HCT116 (cell line): Measurements from ENCODE around the gene ATRN. TPM values are rescaled to one million over a fixed set of nuclear protein-coding genes. Genes with fewer than 3 reads are reported as not detected.
"Not testable (repeated sequence)": the region's sequence is repeated elsewhere in the genome, so short reads cannot be mapped to it uniquely, and the experiment has no call there.

Experiments used
- ATAC-seq: fragments of 200-7000 bp; cut with Tn5 transposase; 2 replicates; pipeline ENCODE4 v1.9.1; 2020; ENCODE audit warnings: mild to moderate bottlenecking, moderate library complexity
- BruUV-seq: library from RNA; stranded (reverse); fragments of 400-500 nt; replicated peaks from 2 replicates; lab custom pipeline; 2021; lab: Mats Ljungman, UMichigan
- CTCF ChIA-PET: fragments of 300-600 bp; sonication (Branson Sonifier 250); formaldehyde crosslinking; loops from one replicate; lab custom pipeline; 2021; ENCODE audit warnings: antibody characterized with exemption; lab: Charles Lee
- POLR2A ChIA-PET: fragments of 300-600, 350-600 bp; sonication (Branson Sonifier 250); formaldehyde crosslinking; loops from one replicate; lab custom pipeline; 2021; ENCODE audit warnings: antibody characterized with exemption; lab: Charles Lee
- RAD21 ChIA-PET, 2 experiments: fragments of 300-600 bp; sonication (Branson Sonifier 250); formaldehyde crosslinking; loops; one replicate each; lab custom pipeline; 2023; ENCODE audit warnings: low total read pairs in 2 of 2; ENCODE audit not compliant: uncharacterized antibody in 2 of 2, unreplicated experiment in 2 of 2, low non-redundant PET in 1 of 2; lab: Charles Lee
- DNase-seq: peaks from one replicate; pipeline ENCODE4 v3.0.0-alpha.2; 2010; ENCODE audit warnings: low read depth, low spot score
- H2AFZ ChIP-seq: fragments of 200-600 bp; shearing (Covaris generic), sonication (generic); 2 replicates; pipeline ENCODE4 v1.6.1; 2017; ENCODE audit warnings: low read depth, mixed run types, mixed read lengths, antibody characterized with exemption, low read length; ENCODE audit not compliant: poor library complexity, severe bottlenecking
- H3K27ac ChIP-seq: 2 replicates; pipeline ENCODE4 v1.5.1; 2012; ENCODE audit warnings: low read depth, low read length
- H3K27me3 ChIP-seq: fragments of 200-600 bp; sonication (generic); 2 replicates; pipeline ENCODE4 v1.6.1; 2016; ENCODE audit warnings: mixed run types, low read length, mixed read lengths; ENCODE audit not compliant: insufficient read depth
- H3K36me3 ChIP-seq, 2 experiments: fragments of 200-500 bp in 1 of 2; fragments of 200-600 bp in 1 of 2; sonication (Bioruptor generic) in 1 of 2; sonication (generic) in 1 of 2; 2 replicates each; pipeline versions ENCODE4 v1.5.1 to v1.6.1; 2014 to 2016; ENCODE audit warnings: low read length in 2 of 2, inconsistent platforms in 1 of 2, mixed read lengths in 1 of 2, mixed run types in 1 of 2; ENCODE audit not compliant: insufficient read depth in 2 of 2, control insufficient read depth in 1 of 2
- H3K4me1 ChIP-seq, 2 experiments: fragments of 200-600 bp in 1 of 2; sonication (generic) in 1 of 2; 2 replicates each; pipeline versions ENCODE4 v1.5.1 to v1.6.1; 2012 to 2017; ENCODE audit warnings: low read length in 2 of 2, inconsistent platforms in 1 of 2, mild to moderate bottlenecking in 1 of 2, mixed read lengths in 1 of 2, mixed run types in 1 of 2, moderate library complexity in 1 of 2; ENCODE audit not compliant: insufficient read depth in 2 of 2, control insufficient read depth in 1 of 2
- H3K4me2 ChIP-seq: fragments of 200-600 bp; sonication (generic); 2 replicates; pipeline ENCODE4 v1.6.1; 2017; ENCODE audit warnings: mixed run types, low read length, mixed read lengths
- H3K4me3 ChIP-seq, 2 experiments: fragments of 200-600 bp in 1 of 2; sonication (generic) in 1 of 2; replicated peaks in 1 of 2; 2 replicates each; pipeline ENCODE4 v1.5.1; 2011 to 2016; ENCODE audit warnings: low read length in 2 of 2, control low read depth in 1 of 2, low read depth in 1 of 2, mild to moderate bottlenecking in 1 of 2, mixed read lengths in 1 of 2, mixed run types in 1 of 2
- H3K79me2 ChIP-seq: fragments of 200-600 bp; sonication (generic); 2 replicates; pipeline ENCODE4 v1.6.1; 2017; ENCODE audit warnings: mild to moderate bottlenecking, mixed run types, low read length, moderate library complexity, mixed read lengths; ENCODE audit not compliant: insufficient read depth
- H3K9ac ChIP-seq: fragments of 200-600 bp; sonication (generic); 2 replicates; pipeline ENCODE4 v1.6.1; 2016; ENCODE audit warnings: low read length, mixed read lengths
- H3K9me2 ChIP-seq: fragments of 200-600 bp; sonication (generic), shearing (Covaris generic); 2 replicates; pipeline ENCODE4 v1.6.1; 2017; ENCODE audit warnings: mixed run types, mild to moderate bottlenecking, moderate library complexity; ENCODE audit not compliant: insufficient read depth
- H3K9me3 ChIP-seq, 2 experiments: fragments of 200-500 bp in 1 of 2; fragments of 200-600 bp in 1 of 2; sonication (Bioruptor generic) in 1 of 2; sonication (generic) in 1 of 2; 2 replicates each; pipeline ENCODE4 v1.6.1; 2014 to 2017; ENCODE audit warnings: low read length in 2 of 2, mixed read lengths in 2 of 2, inconsistent platforms in 1 of 2, low read depth in 1 of 2, mild to moderate bottlenecking in 1 of 2, mixed run types in 1 of 2, moderate library complexity in 1 of 2; ENCODE audit not compliant: control insufficient read depth in 1 of 2, insufficient read depth in 1 of 2
- H4K20me1 ChIP-seq: fragments of 200-600 bp; sonication (generic), shearing (Covaris generic); 2 replicates; pipeline ENCODE4 v1.6.1; 2017; ENCODE audit warnings: mixed run types, mild to moderate bottlenecking, moderate library complexity; ENCODE audit not compliant: insufficient read depth
- CBX3 ChIP-seq: IDR thresholded peaks from 2 replicates; pipeline ENCODE4 v1.6.1; 2012; ENCODE audit warnings: low read depth
- CEBPB ChIP-seq: IDR thresholded peaks from 2 replicates; pipeline ENCODE4 v1.6.1; 2012; ENCODE audit warnings: low read depth
- CTCF ChIP-seq, 3 experiments: fragments of 200-600 bp in 1 of 3; sonication (generic) in 1 of 3; IDR thresholded peaks in 2 of 3; conservative IDR thresholded peaks in 1 of 3; 2 replicates each; pipeline ENCODE4 v1.5.1; 2012 to 2017; ENCODE audit warnings: low read depth in 2 of 3, low read length in 2 of 3, antibody characterized with exemption in 1 of 3, borderline replicate concordance in 1 of 3, control low read depth in 1 of 3, mild to moderate bottlenecking in 1 of 3, mixed read lengths in 1 of 3, mixed run types in 1 of 3, moderate library complexity in 1 of 3; ENCODE audit not compliant: insufficient read depth in 1 of 3
- EGR1 ChIP-seq: IDR thresholded peaks from 2 replicates; pipeline ENCODE4 v1.6.1; 2012; ENCODE audit warnings: low read depth
- EZH2 ChIP-seq: fragments of 200-600 bp; sonication (generic); IDR thresholded peaks from 2 replicates; pipeline ENCODE4 v1.6.1; 2017; ENCODE audit warnings: antibody characterized with exemption, mixed run types
- FOSL1 ChIP-seq: IDR thresholded peaks from 2 replicates; pipeline ENCODE4 v1.6.1; 2012; ENCODE audit warnings: low read depth
- JUND ChIP-seq: IDR thresholded peaks from 2 replicates; pipeline ENCODE4 v1.6.1; 2012
- POLR2AphosphoS5 ChIP-seq: IDR thresholded peaks from 2 replicates; pipeline ENCODE4 v1.6.1; 2011; ENCODE audit warnings: mild to moderate bottlenecking, low read depth, low read length, moderate library complexity
- SIN3A ChIP-seq: IDR thresholded peaks from 2 replicates; pipeline ENCODE4 v1.6.1; 2012; ENCODE audit warnings: low read depth
- SP1 ChIP-seq: IDR thresholded peaks from 2 replicates; pipeline ENCODE4 v1.6.1; 2012; ENCODE audit warnings: low read depth
- SRF ChIP-seq: IDR thresholded peaks from 2 replicates; pipeline ENCODE4 v1.6.1; 2012; ENCODE audit warnings: low read depth
- YY1 ChIP-seq: IDR thresholded peaks from 2 replicates; pipeline ENCODE4 v1.6.1; 2011; ENCODE audit warnings: low read length, low read depth, moderate library complexity, mild to moderate bottlenecking; ENCODE audit not compliant: insufficient replicate concordance; ENCODE audit errors: extremely low read depth
- ZFX ChIP-seq: fragments of 450-650 bp; IDR thresholded peaks from 2 replicates; pipeline ENCODE4 v1.6.1; 2017
- intact Hi-C: fragments of 100-400 bp; cut with micrococcal nuclease; formaldehyde crosslinking; loops from 2 replicates; pipeline ENCODE4 v1.10.0; 2022
- total RNA-seq: library from RNA; stranded (reverse); gene quantifications from one replicate; pipeline ENCODE4 v1.2.1, GENCODE V29; 2021; ENCODE audit not compliant: unreplicated experiment
- TF ChIP-seq, protein P1 (sequence below): IDR thresholded peaks from 2 replicates; pipeline ENCODE4 v1.6.1; 2011; ENCODE audit warnings: mild to moderate bottlenecking, low read length, moderate library complexity; ENCODE audit not compliant: insufficient replicate concordance; ENCODE audit errors: extremely low read depth
- TF ChIP-seq, protein P2 (sequence below): IDR thresholded peaks from 2 replicates; pipeline ENCODE4 v1.6.1; 2012

The ATRN gene
- total RNA-seq, 1 experiment from 2014 or later: 24.4 TPM

DNA sequence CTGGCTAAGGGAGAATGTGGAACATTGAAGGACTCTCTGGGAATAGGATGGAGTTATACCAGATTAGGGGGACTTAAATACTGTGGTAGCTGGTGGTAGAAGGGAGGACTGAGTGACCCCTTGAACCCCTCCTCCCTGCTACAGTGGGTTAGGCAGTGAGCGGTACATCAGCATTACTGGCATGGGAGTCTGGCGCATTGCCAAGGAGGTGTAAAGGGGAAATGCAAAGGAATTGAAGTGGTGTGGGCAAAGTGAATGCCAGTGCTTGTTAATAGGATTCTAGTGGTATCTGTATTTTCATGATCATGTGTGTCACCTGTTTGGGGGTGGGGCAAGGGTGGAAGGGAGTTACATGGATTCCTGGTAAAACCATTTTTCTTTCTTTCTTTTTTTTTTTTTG, 132.3 kb downstream of the ATRN start:
- ATAC-seq: no peak
- no peak for DNase-seq

DNA sequence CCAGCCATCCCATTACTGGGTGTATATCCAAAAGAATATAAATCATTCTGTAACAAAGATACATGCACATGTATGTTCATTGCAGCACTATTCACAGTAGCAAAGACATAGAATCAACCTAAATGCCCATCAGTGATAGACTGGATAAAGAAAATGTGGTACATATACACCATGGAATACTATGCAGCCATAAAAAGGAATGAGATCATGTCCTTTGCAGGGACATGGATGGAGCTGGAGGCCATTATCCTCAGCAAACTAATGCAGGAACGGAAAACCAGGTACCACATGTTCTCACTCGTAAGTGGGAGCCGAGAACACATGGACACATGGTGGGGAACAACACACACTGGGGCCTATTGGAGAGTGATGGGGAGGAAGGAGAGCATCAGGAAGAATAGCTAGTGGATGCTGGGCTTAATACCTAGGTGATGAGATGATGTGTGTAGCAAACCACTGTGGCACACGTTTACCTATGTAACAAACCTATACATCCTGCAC, 134.6 kb downstream of the ATRN start:
- DNase-seq, CTCF ChIA-PET, RAD21 ChIA-PET, H2AFZ ChIP-seq, H3K4me1 ChIP-seq, H3K4me2 ChIP-seq, H3K9me2 ChIP-seq, intact Hi-C loops, H3K27me3 ChIP-seq, ATAC-seq, H3K9ac ChIP-seq, H3K79me2 ChIP-seq, H3K4me3 ChIP-seq, H3K36me3 ChIP-seq, BruUV-seq, H3K27ac ChIP-seq, H3K9me3 ChIP-seq, H4K20me1 ChIP-seq, POLR2A ChIA-PET: not testable (repeated sequence)

More for the DNA sequence above, 132.3 kb downstream of the ATRN start:
- Histone ChIP-seq H3K79me2 (no peaks in the 10 kb centered on the region), H3K27me3 (no peaks in the 10 kb centered on the region), H3K27ac (no peak overlapping the region), H4K20me1 (no peaks in the 10 kb centered on the region), H3K9me2 (no peaks in the 10 kb centered on the region), H2AFZ (no peak overlapping the region), H3K4me3 (no peak overlapping the region), H3K4me2 (no peak overlapping the region), H3K9ac (no peak overlapping the region), H3K36me3 (peaks cover 0 to 3% of the 10 kb centered on the region in 2 experiments; a peak in 1 of 4 replicates), H3K4me1 (no peaks in the 10 kb centered on the region), H3K9me3 (no peaks in the 10 kb centered on the region)
- intact Hi-C loops: no loop called here
- TF ChIP-seq SP1 (no peak), JUND (no peak), YY1 (no peak), EGR1 (no peak), EZH2 (no peak), SIN3A (no peak), CBX3 (no peak), ZFX (no peak), FOSL1 (no peak), SRF (no peak), POLR2AphosphoS5 (no peak), CTCF (IDR thresholded peaks at IDR 0.05 in 2 of 3, conservative IDR thresholded peaks at IDR 0.05 in 1 of 3; ENCODE audit: borderline replicate concordance in 1 of 3, insufficient read depth in 1 of 3, low read depth in 2 of 3, low read length in 2 of 3) (no peak), CEBPB (no peak)
- TF ChIP-seq, protein P1, sequence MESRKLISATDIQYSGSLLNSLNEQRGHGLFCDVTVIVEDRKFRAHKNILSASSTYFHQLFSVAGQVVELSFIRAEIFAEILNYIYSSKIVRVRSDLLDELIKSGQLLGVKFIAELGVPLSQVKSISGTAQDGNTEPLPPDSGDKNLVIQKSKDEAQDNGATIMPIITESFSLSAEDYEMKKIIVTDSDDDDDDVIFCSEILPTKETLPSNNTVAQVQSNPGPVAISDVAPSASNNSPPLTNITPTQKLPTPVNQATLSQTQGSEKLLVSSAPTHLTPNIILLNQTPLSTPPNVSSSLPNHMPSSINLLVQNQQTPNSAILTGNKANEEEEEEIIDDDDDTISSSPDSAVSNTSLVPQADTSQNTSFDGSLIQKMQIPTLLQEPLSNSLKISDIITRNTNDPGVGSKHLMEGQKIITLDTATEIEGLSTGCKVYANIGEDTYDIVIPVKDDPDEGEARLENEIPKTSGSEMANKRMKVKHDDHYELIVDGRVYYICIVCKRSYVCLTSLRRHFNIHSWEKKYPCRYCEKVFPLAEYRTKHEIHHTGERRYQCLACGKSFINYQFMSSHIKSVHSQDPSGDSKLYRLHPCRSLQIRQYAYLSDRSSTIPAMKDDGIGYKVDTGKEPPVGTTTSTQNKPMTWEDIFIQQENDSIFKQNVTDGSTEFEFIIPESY: no peak
- TF ChIP-seq, protein P2, sequence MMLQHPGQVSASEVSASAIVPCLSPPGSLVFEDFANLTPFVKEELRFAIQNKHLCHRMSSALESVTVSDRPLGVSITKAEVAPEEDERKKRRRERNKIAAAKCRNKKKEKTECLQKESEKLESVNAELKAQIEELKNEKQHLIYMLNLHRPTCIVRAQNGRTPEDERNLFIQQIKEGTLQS: no peak
- RAD21 ChIA-PET: no interaction called here
- POLR2A ChIA-PET: no interaction called here
- CTCF ChIA-PET: no interaction called here
- no TSS peak for BruUV-seq
